K562 (cell line): ENCODE measurements around the gene HOXB5. TPM values are rescaled to one million over a fixed set of nuclear protein-coding genes. Genes with fewer than 3 reads are reported as not detected.

Source experiments
- ELF1 ChIP-seq: fragments of 200-800 bp; sonication (Bioruptor generic); IDR thresholded peaks from 2 replicates; pipeline ENCODE4 v1.6.1; 2016; ENCODE audit warnings: missing genetic modification characterization, missing compliant biosample characterization
- GABPB2 ChIP-seq: fragments of 250-450 bp; sonication (Bioruptor Pico); conservative IDR thresholded peaks from 2 replicates; pipeline ENCODE4 v1.5.1; 2021; ENCODE audit warnings: mild to moderate bottlenecking
- KAT7 ChIP-seq: sonication (generic); formaldehyde crosslinking; IDR thresholded peaks from 2 replicates; pipeline ENCODE4 v1.8.0; 2022; ENCODE audit warnings: missing genetic modification reagents, mild to moderate bottlenecking, borderline replicate concordance
- KDM5B ChIP-seq: fragments of 200-600 bp; sonication (generic); IDR thresholded peaks from 2 replicates; pipeline ENCODE4 v1.6.1; 2012; ENCODE audit warnings: low read depth, mild to moderate bottlenecking, moderate library complexity, low read length, control low read depth, inconsistent platforms; ENCODE audit not compliant: insufficient replicate concordance
- ZBTB34 ChIP-seq: fragments of 250-450 bp; sonication (Bioruptor Pico); IDR thresholded peaks from 2 replicates; pipeline ENCODE4 v1.8.0; 2021; ENCODE audit warnings: mild to moderate bottlenecking, moderate library complexity
- ZNF253 ChIP-seq: fragments of 250-450 bp; sonication (Bioruptor Pico); conservative IDR thresholded peaks from 2 replicates; pipeline ENCODE4 v1.6.1; 2021; ENCODE audit warnings: mild to moderate bottlenecking
- ZNF347 ChIP-seq: fragments of 450-650 bp; formaldehyde crosslinking; IDR thresholded peaks from 2 replicates; pipeline ENCODE4 v1.4.0; 2020; ENCODE audit warnings: low read depth, mild to moderate bottlenecking, moderate library complexity
- polyA plus RNA-seq, 8 experiments: library from polyadenylated mRNA; depleted of rRNA in 4 of 8; stranded (reverse) in 5 of 8; unstranded in 3 of 8; fragments of >200 nt; fragmentation: Nextera tagmentation in 2 of 8; fragmentation: Illumina TruSeq in 1 of 8; extraction: Ambion mirVana in 2 of 8; extraction: Trizol in 1 of 8; gene quantifications; 2 replicates each; pipeline versions ENCODE4 v1.2.1 to v1.2.3, GENCODE V29; 2011 to 2014; ENCODE audit warnings: inconsistent platforms in 1 of 8, missing spikeins in 1 of 8
- total RNA-seq, 7 experiments: library from RNA; depleted of rRNA in 6 of 7; stranded (reverse); fragments of >200 nt in 6 of 7; fragmentation: Illumina TruSeq in 2 of 7; extraction: Trizol in 2 of 7; gene quantifications; 2 replicates each; pipeline versions ENCODE4 v1.2.1 to v1.2.3, GENCODE V29; 2011 to 2021; ENCODE audit warnings: low replicate concordance in 1 of 7
- TF ChIP-seq, protein P1 (sequence below), 2 experiments: IDR thresholded peaks; 2 replicates each; pipeline ENCODE4 v1.6.1; 2012; ENCODE audit warnings: improper control_type of control experiment in 2 of 2, low read depth in 2 of 2, low read length in 2 of 2, borderline replicate concordance in 1 of 2
- TF ChIP-seq, protein P2 (sequence below): fragments of 250-450 bp; sonication (Bioruptor Pico); IDR thresholded peaks from 2 replicates; pipeline ENCODE4 v1.5.0; 2020; ENCODE audit warnings: mild to moderate bottlenecking
- TF ChIP-seq, protein P3 (sequence below): IDR thresholded peaks from 3 replicates; pipeline ENCODE4 v1.6.1; 2011; ENCODE audit warnings: borderline replicate concordance, mild to moderate bottlenecking, moderate library complexity; ENCODE audit not compliant: insufficient read length; ENCODE audit errors: extremely low read depth

HOXB5 gene
- total and polyA plus RNA-seq, 9 of the 15 experiments (the other 6 are each of a cell fraction or from before 2014, with no cell fraction given), result 0.24 to 2.7 (median 0.65) TPM

- TF ChIP-seq GABPB2 (CRISPR knock-in tag), result no peak
- TF ChIP-seq ZNF253 (CRISPR knock-in tag), result no peak
- no peak for TF ChIP-seq ZBTB34 (CRISPR knock-in tag)
- TF ChIP-seq, protein P1, sequence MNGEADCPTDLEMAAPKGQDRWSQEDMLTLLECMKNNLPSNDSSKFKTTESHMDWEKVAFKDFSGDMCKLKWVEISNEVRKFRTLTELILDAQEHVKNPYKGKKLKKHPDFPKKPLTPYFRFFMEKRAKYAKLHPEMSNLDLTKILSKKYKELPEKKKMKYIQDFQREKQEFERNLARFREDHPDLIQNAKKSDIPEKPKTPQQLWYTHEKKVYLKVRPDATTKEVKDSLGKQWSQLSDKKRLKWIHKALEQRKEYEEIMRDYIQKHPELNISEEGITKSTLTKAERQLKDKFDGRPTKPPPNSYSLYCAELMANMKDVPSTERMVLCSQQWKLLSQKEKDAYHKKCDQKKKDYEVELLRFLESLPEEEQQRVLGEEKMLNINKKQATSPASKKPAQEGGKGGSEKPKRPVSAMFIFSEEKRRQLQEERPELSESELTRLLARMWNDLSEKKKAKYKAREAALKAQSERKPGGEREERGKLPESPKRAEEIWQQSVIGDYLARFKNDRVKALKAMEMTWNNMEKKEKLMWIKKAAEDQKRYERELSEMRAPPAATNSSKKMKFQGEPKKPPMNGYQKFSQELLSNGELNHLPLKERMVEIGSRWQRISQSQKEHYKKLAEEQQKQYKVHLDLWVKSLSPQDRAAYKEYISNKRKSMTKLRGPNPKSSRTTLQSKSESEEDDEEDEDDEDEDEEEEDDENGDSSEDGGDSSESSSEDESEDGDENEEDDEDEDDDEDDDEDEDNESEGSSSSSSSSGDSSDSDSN (IDR thresholded peaks at IDR 0.05; ENCODE audit: borderline replicate concordance in 1 of 2, low read depth in 2 of 2, low read length in 2 of 2), result no peak
- TF ChIP-seq, protein P2, sequence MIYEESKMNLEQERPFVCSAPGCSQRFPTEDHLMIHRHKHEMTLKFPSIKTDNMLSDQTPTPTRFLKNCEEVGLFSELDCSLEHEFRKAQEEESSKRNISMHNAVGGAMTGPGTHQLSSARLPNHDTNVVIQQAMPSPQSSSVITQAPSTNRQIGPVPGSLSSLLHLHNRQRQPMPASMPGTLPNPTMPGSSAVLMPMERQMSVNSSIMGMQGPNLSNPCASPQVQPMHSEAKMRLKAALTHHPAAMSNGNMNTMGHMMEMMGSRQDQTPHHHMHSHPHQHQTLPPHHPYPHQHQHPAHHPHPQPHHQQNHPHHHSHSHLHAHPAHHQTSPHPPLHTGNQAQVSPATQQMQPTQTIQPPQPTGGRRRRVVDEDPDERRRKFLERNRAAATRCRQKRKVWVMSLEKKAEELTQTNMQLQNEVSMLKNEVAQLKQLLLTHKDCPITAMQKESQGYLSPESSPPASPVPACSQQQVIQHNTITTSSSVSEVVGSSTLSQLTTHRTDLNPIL (CRISPR knock-in tag), result no peak
- TF ChIP-seq ELF1 (tag), result no peak
- no peak for TF ChIP-seq KDM5B
- 0 out of 2 replicates have a peak, but pooled peaks have one; percentile 20 for TF ChIP-seq KAT7 (CRISPR knock-in tag)
- TF ChIP-seq, protein P3, sequence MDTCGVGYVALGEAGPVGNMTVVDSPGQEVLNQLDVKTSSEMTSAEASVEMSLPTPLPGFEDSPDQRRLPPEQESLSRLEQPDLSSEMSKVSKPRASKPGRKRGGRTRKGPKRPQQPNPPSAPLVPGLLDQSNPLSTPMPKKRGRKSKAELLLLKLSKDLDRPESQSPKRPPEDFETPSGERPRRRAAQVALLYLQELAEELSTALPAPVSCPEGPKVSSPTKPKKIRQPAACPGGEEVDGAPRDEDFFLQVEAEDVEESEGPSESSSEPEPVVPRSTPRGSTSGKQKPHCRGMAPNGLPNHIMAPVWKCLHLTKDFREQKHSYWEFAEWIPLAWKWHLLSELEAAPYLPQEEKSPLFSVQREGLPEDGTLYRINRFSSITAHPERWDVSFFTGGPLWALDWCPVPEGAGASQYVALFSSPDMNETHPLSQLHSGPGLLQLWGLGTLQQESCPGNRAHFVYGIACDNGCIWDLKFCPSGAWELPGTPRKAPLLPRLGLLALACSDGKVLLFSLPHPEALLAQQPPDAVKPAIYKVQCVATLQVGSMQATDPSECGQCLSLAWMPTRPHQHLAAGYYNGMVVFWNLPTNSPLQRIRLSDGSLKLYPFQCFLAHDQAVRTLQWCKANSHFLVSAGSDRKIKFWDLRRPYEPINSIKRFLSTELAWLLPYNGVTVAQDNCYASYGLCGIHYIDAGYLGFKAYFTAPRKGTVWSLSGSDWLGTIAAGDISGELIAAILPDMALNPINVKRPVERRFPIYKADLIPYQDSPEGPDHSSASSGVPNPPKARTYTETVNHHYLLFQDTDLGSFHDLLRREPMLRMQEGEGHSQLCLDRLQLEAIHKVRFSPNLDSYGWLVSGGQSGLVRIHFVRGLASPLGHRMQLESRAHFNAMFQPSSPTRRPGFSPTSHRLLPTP, result no peak
- TF ChIP-seq ZNF347 (CRISPR knock-in tag), result no peak
Measured at GRCh38 chr17:48631693-48632578, 38.4 kb upstream of the HOXB5 start (continued).
